Muscle of leg (tissue), 11 donors: ENCODE measurements around the gene GLYR1. TPM values are rescaled to one million over a fixed set of nuclear protein-coding genes. Genes with fewer than 3 reads are reported as not detected.
A peak's percentile ranks its signal among the peaks of the same experiment; 100 is the strongest.

Experiments used
- DNase-seq: peaks from one replicate; pipeline ENCODE4 v3.0.0; 2013
- H3K27ac ChIP-seq: one replicate; pipeline ENCODE4 v1.5.1; 2013; ENCODE audit warnings: mild to moderate bottlenecking, low read length, control low read depth
- H3K27me3 ChIP-seq: one replicate; pipeline ENCODE4 v1.6.1; 2013; ENCODE audit warnings: low read length; ENCODE audit not compliant: control insufficient read depth, insufficient read depth
- H3K36me3 ChIP-seq: one replicate; pipeline ENCODE4 v1.6.1; 2013; ENCODE audit warnings: low read length; ENCODE audit not compliant: control insufficient read depth, insufficient read depth
- H3K4me1 ChIP-seq: one replicate; pipeline ENCODE4 v1.6.1; 2013; ENCODE audit warnings: low read length; ENCODE audit not compliant: control insufficient read depth, insufficient read depth
- H3K4me3 ChIP-seq: one replicate; pipeline ENCODE4 v1.5.1; 2013; ENCODE audit warnings: low read length, control low read depth
- H3K9me3 ChIP-seq: replicated peaks from 2 replicates; pipeline ENCODE4 v1.6.1; 2013; ENCODE audit warnings: low read depth, low read length; ENCODE audit not compliant: control insufficient read depth
- WGBS: methylation state at CpG from one replicate; pipeline ENCODE4 v1.1.5; 2013; ENCODE audit warnings: missing lambda C conversion rate; ENCODE audit not compliant: insufficient coverage; 5-methylcytosine and 5-hydroxymethylcytosine counted together
- polyA plus RNA-seq, 8 donors: library from polyadenylated mRNA; unstranded; fragments of 120-200 nt; gene quantifications; one replicate each; pipeline versions ENCODE4 v1.2.1 to v1.2.3, GENCODE V29; 2013; ENCODE audit warnings: inconsistent platforms in 1 of 8, low replicate concordance in 1 of 8; ENCODE audit not compliant: insufficient read length in 8 of 8, insufficient read depth in 1 of 8
- total RNA-seq: library from RNA; stranded (reverse); fragments of 120-200 nt; gene quantifications from one replicate; pipeline ENCODE4 v1.2.4, GENCODE V29; 2013

GLYR1 gene
- total and polyA plus RNA-seq, 9 donors = 29.8 to 57.1 (median 51.4) TPM

- H3K27me3 ChIP-seq = no peaks in the 10 kb centered on the region
- WGBS = 85% methylated on average over 19 of the region's 25 CpGs
These were observed 63.7 kb downstream of the GLYR1 start for GRCh38 chr16:4783251-4783950.

GRCh38 chr16:4780235-4780634, 66.9 kb downstream of the GLYR1 start:
- H3K27ac ChIP-seq = no peak overlapping the region
- H3K4me3 ChIP-seq = no peak overlapping the region
- H3K27me3 ChIP-seq = no peaks in the 10 kb centered on the region
- H3K9me3 ChIP-seq = no peaks in the 10 kb centered on the region
- no peak for DNase-seq
- 86% methylated on average over 2 of the region's 4 CpGs for WGBS
- H3K36me3 ChIP-seq = no peaks in the 10 kb centered on the region
- H3K4me1 ChIP-seq = no peaks in the 10 kb centered on the region

More at GRCh38 chr16:4783251-4783950, 63.7 kb downstream of the GLYR1 start:
- no peaks in the 10 kb centered on the region for H3K9me3 ChIP-seq
- no peaks in the 10 kb centered on the region for H3K36me3 ChIP-seq
- no peak overlapping the region for H3K4me3 ChIP-seq
- DNase-seq = no peak
- no peak overlapping the region for H3K27ac ChIP-seq
- no peaks in the 10 kb centered on the region for H3K4me1 ChIP-seq

GRCh38 chr16:4778050-4778392, 69.1 kb downstream of the GLYR1 start:
- no peak overlapping the region for H3K27ac ChIP-seq
- no peaks in the 10 kb centered on the region for H3K27me3 ChIP-seq
- H3K4me1 ChIP-seq = no peaks in the 10 kb centered on the region
- WGBS = 79% methylated on average over 3 of the region's 5 CpGs
- H3K9me3 ChIP-seq = no peaks in the 10 kb centered on the region
- no peak overlapping the region for H3K4me3 ChIP-seq
- DNase-seq = no peak
- H3K36me3 ChIP-seq = no peaks in the 10 kb centered on the region

- Histone ChIP-seq H3K36me3 (no peaks in the 10 kb centered on the region), H3K4me1 (no peaks in the 10 kb centered on the region), H3K27me3 (no peaks in the 10 kb centered on the region), H3K27ac (no peak overlapping the region), H3K4me3 (no peak overlapping the region), H3K9me3 (no peaks in the 10 kb centered on the region)
- 87% methylated on average over 12 of the region's 17 CpGs for WGBS
- no peak for DNase-seq
These were observed 69.6 kb downstream of the GLYR1 start for GRCh38 chr16:4777339-4778049.

- Histone ChIP-seq H3K27ac (no peak overlapping the region), H3K4me3 (no peak overlapping the region), H3K9me3 (no peaks in the 10 kb centered on the region), H3K27me3 (no peaks in the 10 kb centered on the region), H3K4me1 (no peaks in the 10 kb centered on the region), H3K36me3 (no peaks in the 10 kb centered on the region)
- DNase-seq = no peak
- 90% methylated on average over 2 of the region's 2 CpGs for WGBS
These were observed 70.9 kb downstream of the GLYR1 start for GRCh38 chr16:4776141-4776705.

GRCh38 chr16:4775005-4775404, 72.1 kb downstream of the GLYR1 start:
- Histone ChIP-seq H3K9me3 (no peaks in the 10 kb centered on the region), H3K4me3 (no peak overlapping the region), H3K36me3 (no peaks in the 10 kb centered on the region), H3K4me1 (no peaks in the 10 kb centered on the region), H3K27me3 (no peaks in the 10 kb centered on the region), H3K27ac (no peak overlapping the region)
- 81% methylated on average over 6 of the region's 13 CpGs for whole genome bisulfite sequencing
- no peak for DNase-seq

- no peaks in the 10 kb centered on the region for H3K36me3 ChIP-seq
- H3K27ac ChIP-seq = no peak overlapping the region
- DNase-seq = no peak
- peaks cover 16% of the 10 kb centered on the region for H3K4me1 ChIP-seq
- no peaks in the 10 kb centered on the region for H3K27me3 ChIP-seq
- H3K9me3 ChIP-seq = no peaks in the 10 kb centered on the region
- no peak overlapping the region for H3K4me3 ChIP-seq
- 88% methylated on average over 3 of the region's 5 CpGs for WGBS
These were observed 74.7 kb downstream of the GLYR1 start for GRCh38 chr16:4772351-4772750.

- H3K36me3 ChIP-seq = no peaks in the 10 kb centered on the region
- H3K27me3 ChIP-seq = no peaks in the 10 kb centered on the region
- H3K27ac ChIP-seq = no peak overlapping the region
- DNase-seq = no peak
- no peaks in the 10 kb centered on the region for H3K9me3 ChIP-seq
- no peak overlapping the region for H3K4me3 ChIP-seq
- H3K4me1 ChIP-seq = peaks cover 17% of the 10 kb centered on the region
- no CpG with 5 or more reads among the region's 3 CpGs for WGBS
These were observed 75.4 kb downstream of the GLYR1 start for GRCh38 chr16:4771646-4772045.

- Histone ChIP-seq H3K27ac (no peak overlapping the region), H3K36me3 (peaks cover 10% of the 10 kb centered on the region), H3K4me1 (peaks cover 29% of the 10 kb centered on the region), H3K9me3 (no peaks in the 10 kb centered on the region), H3K4me3 (peak overlapping the region; percentile 64), H3K27me3 (no peaks in the 10 kb centered on the region)
- no peak for DNase-seq
- 55% methylated on average over 7 of the region's 7 CpGs for WGBS
These were observed 77.8 kb downstream of the GLYR1 start for GRCh38 chr16:4769306-4769638.

- DNase-seq = peak; percentile 99
- Histone ChIP-seq H3K27ac (peak overlapping the region; percentile 95), H3K4me1 (peaks cover 29% of the 10 kb centered on the region), H3K27me3 (no peaks in the 10 kb centered on the region), H3K9me3 (no peaks in the 10 kb centered on the region), H3K4me3 (peak overlapping the region; percentile 64), H3K36me3 (peaks cover 16% of the 10 kb centered on the region)
- 3% methylated on average over 44 of the region's 48 CpGs for WGBS
These were observed 78.4 kb downstream of the GLYR1 start for GRCh38 chr16:4768549-4769305.
